Neural cell (in vitro differentiated cells): ENCODE results near the gene SLC15A5. TPM values are rescaled to one million over a fixed set of nuclear protein-coding genes. Genes with fewer than 3 reads are reported as not detected.

ENCODE experiments used
- H2AFZ ChIP-seq: fragments of 200-600, 300-800 bp; sonication (generic), shearing (Covaris generic); 2 replicates; pipeline ENCODE4 v1.6.0; 2014; ENCODE audit warnings: low read depth, mild to moderate bottlenecking, antibody characterized with exemption, low read length, moderate library complexity
- H3F3A ChIP-seq: fragments of 200-600 bp; shearing (Covaris generic); 2 replicates; pipeline ENCODE4 v1.6.1; 2016; ENCODE audit warnings: mild to moderate bottlenecking, moderate library complexity, mixed read lengths, antibody characterized with exemption, low read length; ENCODE audit not compliant: insufficient read depth, poor library complexity, severe bottlenecking
- H3K27ac ChIP-seq: fragments of 200-600, 300-800 bp; sonication (generic), shearing (Covaris generic); 2 replicates; pipeline ENCODE4 v1.5.1; 2014; ENCODE audit warnings: mild to moderate bottlenecking, low read length, moderate library complexity
- H3K27me3 ChIP-seq: fragments of 300-800, 200-600 bp; sonication (generic), shearing (Covaris generic); 2 replicates; pipeline ENCODE4 v1.6.0; 2014; ENCODE audit warnings: mild to moderate bottlenecking, low read depth, low read length, moderate library complexity; ENCODE audit not compliant: insufficient read depth
- H3K36me3 ChIP-seq: fragments of 300-800, 200-600 bp; sonication (generic), shearing (Covaris generic); 2 replicates; pipeline ENCODE4 v1.5.1; 2014; ENCODE audit warnings: mild to moderate bottlenecking, antibody characterized with exemption, low read length, moderate library complexity; ENCODE audit not compliant: insufficient read depth
- H3K4me2 ChIP-seq: fragments of 300-800, 200-600 bp; sonication (generic), shearing (Covaris generic); 2 replicates; pipeline ENCODE4 v1.6.0; 2014; ENCODE audit warnings: mild to moderate bottlenecking, low read length
- H3K4me3 ChIP-seq: fragments of 300-800, 200-600 bp; sonication (generic), shearing (Covaris generic); 2 replicates; pipeline ENCODE4 v1.5.1; 2014; ENCODE audit warnings: mild to moderate bottlenecking, low read length, moderate library complexity
- H3K79me2 ChIP-seq: fragments of 200-600 bp; shearing (Covaris generic); replicated peaks from 2 replicates; pipeline ENCODE4 v1.6.0; 2014; ENCODE audit warnings: mild to moderate bottlenecking, low read length, moderate library complexity; ENCODE audit not compliant: insufficient read depth
- H3K9ac ChIP-seq: fragments of 300-800, 200-600 bp; sonication (generic), shearing (Covaris generic); 2 replicates; pipeline ENCODE4 v1.6.1; 2016; ENCODE audit warnings: mild to moderate bottlenecking, low read length, mixed read lengths
- H3K9me2 ChIP-seq: fragments of 200-600 bp; shearing (Covaris generic); 2 replicates; pipeline ENCODE4 v1.6.1; 2016; ENCODE audit warnings: mild to moderate bottlenecking, low read length, mixed read lengths; ENCODE audit not compliant: insufficient read depth
- H3K9me3 ChIP-seq: fragments of 200-600, 300-800 bp; sonication (generic), shearing (Covaris generic); 2 replicates; pipeline ENCODE4 v1.6.1; 2016; ENCODE audit warnings: mild to moderate bottlenecking, mixed run types, low read length, moderate library complexity, mixed read lengths
- H4K20me1 ChIP-seq: fragments of 200-600 bp; shearing (Covaris generic); 2 replicates; pipeline ENCODE4 v1.6.1; 2016; ENCODE audit warnings: mild to moderate bottlenecking, mixed run types; ENCODE audit not compliant: insufficient read depth
- EP300 ChIP-seq: fragments of 450-650 bp; conservative IDR thresholded peaks from 2 replicates; pipeline ENCODE4 v1.6.1; 2014; ENCODE audit warnings: antibody characterized with exemption, mild to moderate bottlenecking, moderate library complexity; ENCODE audit not compliant: poor library complexity, severe bottlenecking
- EZH2 ChIP-seq: fragments of 200-600, 300-800 bp; shearing (Covaris generic), sonication (generic); IDR thresholded peaks from 2 replicates; pipeline ENCODE4 v1.6.1; 2014; ENCODE audit warnings: antibody characterized with exemption, low read length, borderline replicate concordance, mild to moderate bottlenecking; ENCODE audit not compliant: insufficient read depth, poor library complexity, severe bottlenecking
- MXI1 ChIP-seq: fragments of 450-650 bp; conservative IDR thresholded peaks from 2 replicates; pipeline ENCODE4 v1.6.1; 2014; ENCODE audit warnings: antibody characterized with exemption, mild to moderate bottlenecking; ENCODE audit not compliant: poor library complexity, severe bottlenecking
- POLR2AphosphoS5 ChIP-seq: IDR thresholded peaks from 2 replicates; pipeline ENCODE4 v1.6.1; 2012
- RAD21 ChIP-seq: fragments of 450-650 bp; conservative IDR thresholded peaks from 2 replicates; pipeline ENCODE4 v1.6.1; 2014; ENCODE audit warnings: antibody characterized with exemption, mild to moderate bottlenecking, moderate library complexity
- SMC3 ChIP-seq: fragments of 450-650 bp; conservative IDR thresholded peaks from 2 replicates; pipeline ENCODE4 v1.6.1; 2014; ENCODE audit warnings: antibody characterized with exemption, mild to moderate bottlenecking, moderate library complexity; ENCODE audit not compliant: poor library complexity
- TAF1 ChIP-seq: IDR thresholded peaks from 2 replicates; pipeline ENCODE4 v1.6.1; 2012; ENCODE audit warnings: low read depth
- polyA plus RNA-seq: library from polyadenylated mRNA; depleted of rRNA; stranded (reverse); fragments of >200 nt; gene quantifications from 2 replicates; pipeline ENCODE4 v1.2.3, GENCODE V29; 2014
- TF ChIP-seq, protein P1 (sequence below): fragments of 450-650 bp; IDR thresholded peaks from 2 replicates; pipeline ENCODE4 v1.5.1; 2014; ENCODE audit warnings: antibody characterized with exemption, mild to moderate bottlenecking, moderate library complexity; ENCODE audit not compliant: poor library complexity, severe bottlenecking
- TF ChIP-seq, protein P2 (sequence below): IDR thresholded peaks from 2 replicates; pipeline ENCODE4 v1.6.1; 2012; ENCODE audit warnings: borderline replicate concordance

The SLC15A5 gene
- polyA plus RNA-seq, 1 donor from 2014 or later: not detected

DNA sequence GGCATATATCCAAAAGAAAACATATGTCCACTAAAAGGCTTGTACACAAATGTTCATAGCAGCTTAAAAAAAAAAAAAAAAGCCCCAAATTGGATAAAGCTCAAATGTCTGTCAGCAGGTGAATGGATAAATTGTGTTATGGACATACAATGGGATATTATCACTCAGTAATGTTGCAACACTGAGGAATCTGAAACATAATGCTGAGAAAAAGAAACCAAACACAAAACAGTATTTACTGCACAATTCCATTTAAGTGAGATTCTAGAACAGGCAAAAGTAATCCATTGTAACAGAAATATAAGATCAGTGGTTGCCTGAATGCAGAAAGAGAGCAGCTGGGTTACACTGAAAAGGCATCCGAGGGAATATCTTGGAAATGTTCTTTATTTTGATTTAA lies 117.9 kb downstream of the SLC15A5 start:
- Histone ChIP-seq H3K27ac (no peak overlapping the region), H3K9ac (no peak overlapping the region), H3K27me3 (no peaks in the 10 kb centered on the region), H3K9me2 (no peaks in the 10 kb centered on the region), H4K20me1 (no peaks in the 10 kb centered on the region), H3K9me3 (no peaks in the 10 kb centered on the region), H3K4me3 (no peak overlapping the region), H3K36me3 (no peaks in the 10 kb centered on the region), H3K79me2 (no peaks in the 10 kb centered on the region), H3F3A (no peaks in the 10 kb centered on the region), H2AFZ (no peak overlapping the region), H3K4me2 (no peak overlapping the region)
- TF ChIP-seq SMC3 (no peak), EZH2 (no peak), POLR2AphosphoS5 (no peak), MXI1 (no peak), TAF1 (no peak), EP300 (no peak), RAD21 (no peak)
- TF ChIP-seq, protein P1, sequence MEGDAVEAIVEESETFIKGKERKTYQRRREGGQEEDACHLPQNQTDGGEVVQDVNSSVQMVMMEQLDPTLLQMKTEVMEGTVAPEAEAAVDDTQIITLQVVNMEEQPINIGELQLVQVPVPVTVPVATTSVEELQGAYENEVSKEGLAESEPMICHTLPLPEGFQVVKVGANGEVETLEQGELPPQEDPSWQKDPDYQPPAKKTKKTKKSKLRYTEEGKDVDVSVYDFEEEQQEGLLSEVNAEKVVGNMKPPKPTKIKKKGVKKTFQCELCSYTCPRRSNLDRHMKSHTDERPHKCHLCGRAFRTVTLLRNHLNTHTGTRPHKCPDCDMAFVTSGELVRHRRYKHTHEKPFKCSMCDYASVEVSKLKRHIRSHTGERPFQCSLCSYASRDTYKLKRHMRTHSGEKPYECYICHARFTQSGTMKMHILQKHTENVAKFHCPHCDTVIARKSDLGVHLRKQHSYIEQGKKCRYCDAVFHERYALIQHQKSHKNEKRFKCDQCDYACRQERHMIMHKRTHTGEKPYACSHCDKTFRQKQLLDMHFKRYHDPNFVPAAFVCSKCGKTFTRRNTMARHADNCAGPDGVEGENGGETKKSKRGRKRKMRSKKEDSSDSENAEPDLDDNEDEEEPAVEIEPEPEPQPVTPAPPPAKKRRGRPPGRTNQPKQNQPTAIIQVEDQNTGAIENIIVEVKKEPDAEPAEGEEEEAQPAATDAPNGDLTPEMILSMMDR: no peak
- TF ChIP-seq, protein P2, sequence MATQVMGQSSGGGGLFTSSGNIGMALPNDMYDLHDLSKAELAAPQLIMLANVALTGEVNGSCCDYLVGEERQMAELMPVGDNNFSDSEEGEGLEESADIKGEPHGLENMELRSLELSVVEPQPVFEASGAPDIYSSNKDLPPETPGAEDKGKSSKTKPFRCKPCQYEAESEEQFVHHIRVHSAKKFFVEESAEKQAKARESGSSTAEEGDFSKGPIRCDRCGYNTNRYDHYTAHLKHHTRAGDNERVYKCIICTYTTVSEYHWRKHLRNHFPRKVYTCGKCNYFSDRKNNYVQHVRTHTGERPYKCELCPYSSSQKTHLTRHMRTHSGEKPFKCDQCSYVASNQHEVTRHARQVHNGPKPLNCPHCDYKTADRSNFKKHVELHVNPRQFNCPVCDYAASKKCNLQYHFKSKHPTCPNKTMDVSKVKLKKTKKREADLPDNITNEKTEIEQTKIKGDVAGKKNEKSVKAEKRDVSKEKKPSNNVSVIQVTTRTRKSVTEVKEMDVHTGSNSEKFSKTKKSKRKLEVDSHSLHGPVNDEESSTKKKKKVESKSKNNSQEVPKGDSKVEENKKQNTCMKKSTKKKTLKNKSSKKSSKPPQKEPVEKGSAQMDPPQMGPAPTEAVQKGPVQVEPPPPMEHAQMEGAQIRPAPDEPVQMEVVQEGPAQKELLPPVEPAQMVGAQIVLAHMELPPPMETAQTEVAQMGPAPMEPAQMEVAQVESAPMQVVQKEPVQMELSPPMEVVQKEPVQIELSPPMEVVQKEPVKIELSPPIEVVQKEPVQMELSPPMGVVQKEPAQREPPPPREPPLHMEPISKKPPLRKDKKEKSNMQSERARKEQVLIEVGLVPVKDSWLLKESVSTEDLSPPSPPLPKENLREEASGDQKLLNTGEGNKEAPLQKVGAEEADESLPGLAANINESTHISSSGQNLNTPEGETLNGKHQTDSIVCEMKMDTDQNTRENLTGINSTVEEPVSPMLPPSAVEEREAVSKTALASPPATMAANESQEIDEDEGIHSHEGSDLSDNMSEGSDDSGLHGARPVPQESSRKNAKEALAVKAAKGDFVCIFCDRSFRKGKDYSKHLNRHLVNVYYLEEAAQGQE: no peak

DNA sequence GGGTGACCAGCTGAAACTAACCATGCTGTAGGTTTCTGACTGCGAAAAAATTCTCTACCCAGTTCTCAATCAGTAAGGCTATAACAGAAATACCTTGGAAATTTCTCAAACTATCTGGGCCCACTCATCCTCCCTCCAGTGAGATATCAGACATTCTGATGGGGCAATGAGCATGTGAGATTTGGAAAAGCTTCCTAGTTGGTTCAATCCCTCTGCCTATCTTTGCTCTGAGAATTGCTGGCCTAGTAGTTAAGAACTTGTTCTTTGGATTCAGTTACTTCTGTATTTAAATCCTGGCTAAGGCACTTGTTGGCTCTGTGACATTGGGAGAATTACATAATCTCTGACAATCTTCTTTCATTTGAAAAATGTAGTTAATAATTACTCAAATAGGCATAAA lies 119.4 kb downstream of the SLC15A5 start:
- no peak overlapping the region for H3K4me2 ChIP-seq

More for the DNA sequence above, 119.4 kb downstream of the SLC15A5 start:
- H3K9ac ChIP-seq: no peak overlapping the region
- H3K4me3 ChIP-seq: no peak overlapping the region
- TF ChIP-seq EZH2 (no peak), EP300 (no peak), SMC3 (no peak), TAF1 (no peak), MXI1 (no peak), RAD21 (no peak), POLR2AphosphoS5 (no peak)
- TF ChIP-seq, protein P1: no peak
- H3K79me2 ChIP-seq: no peaks in the 10 kb centered on the region
- no peaks in the 10 kb centered on the region for H4K20me1 ChIP-seq
- H2AFZ ChIP-seq: no peak overlapping the region
- no peak overlapping the region for H3K27ac ChIP-seq
- H3K9me3 ChIP-seq: no peaks in the 10 kb centered on the region
- no peaks in the 10 kb centered on the region for H3K27me3 ChIP-seq
- H3K36me3 ChIP-seq: no peaks in the 10 kb centered on the region
- H3F3A ChIP-seq: no peaks in the 10 kb centered on the region
- no peaks in the 10 kb centered on the region for H3K9me2 ChIP-seq
